ENCODE results near the gene MBNL2.

GRCh38 chr13:97327506-97328221 is 105.5 kb downstream of the MBNL2 start:
- TF ChIP-seq CTCF (IDR thresholded peaks at IDR 0.05) (no peak), POLR2A (IDR thresholded peaks at IDR 0.05) (no peak)
